Motor neuron (in vitro differentiated cells): Measurements from ENCODE around the gene STAC3. TPM values are rescaled to one million over a fixed set of nuclear protein-coding genes. Genes with fewer than 3 reads are reported as not detected.

Source experiments
- ATAC-seq, 8 experiments: fragments of 200-7000 bp; cut with Tn5 transposase; replicated peaks in 6 of 8; 2 replicates each; pipeline ENCODE4 v1.8.0; 2021; ENCODE audit warnings: mild to moderate bottlenecking in 8 of 8, moderate library complexity in 8 of 8
- H3K27ac ChIP-seq, 2 donors: fragments of 250-450 bp; sonication (Bioruptor Pico); 2 replicates each; pipeline ENCODE4 v1.9.0; 2021; ENCODE audit warnings: antibody characterized with exemption in 2 of 2, mild to moderate bottlenecking in 2 of 2, moderate library complexity in 1 of 2
- H3K4me1 ChIP-seq, 2 donors: fragments of 250-450 bp; sonication (Bioruptor Pico); replicated peaks in 1 of 2; 2 replicates each; pipeline ENCODE4 v1.6.1; 2021; ENCODE audit warnings: antibody characterized with exemption in 2 of 2, mild to moderate bottlenecking in 2 of 2, moderate library complexity in 1 of 2
- H3K4me3 ChIP-seq, 5 donors: fragments of 250-450 bp; sonication (Bioruptor Pico); 2 replicates each; pipeline ENCODE4 v1.9.0; 2021; ENCODE audit warnings: antibody characterized with exemption in 5 of 5, mild to moderate bottlenecking in 5 of 5, moderate library complexity in 4 of 5
- WGBS, 10 experiments: fragments of 450-650 bp; shearing (Covaris generic); methylation state at CpG; one replicate each; pipeline ENCODE4 v1.0.0; 2022; 5-methylcytosine and 5-hydroxymethylcytosine counted together
- in situ Hi-C, 9 experiments: fragments of 400-800 bp; cut with MboI; loops; one replicate each; pipeline ENCODE4 v1.15.0; 2021; ENCODE audit warnings: low sequenced_read_pairs in 9 of 9, low pct_unique_long_range_greater_than_20kb in 2 of 9; ENCODE audit not compliant: unreplicated experiment in 9 of 9
- total RNA-seq, 8 experiments: library from RNA; unstranded; fragments of 300-600 nt; gene quantifications; 2 replicates each; pipeline versions ENCODE4 v1.2.3 to v1.2.4, GENCODE V29; 2022

STAC3 gene
- total RNA-seq, 8 experiments from 2014 or later, result 0.87 to 4.8 (median 1.5) TPM

DNA sequence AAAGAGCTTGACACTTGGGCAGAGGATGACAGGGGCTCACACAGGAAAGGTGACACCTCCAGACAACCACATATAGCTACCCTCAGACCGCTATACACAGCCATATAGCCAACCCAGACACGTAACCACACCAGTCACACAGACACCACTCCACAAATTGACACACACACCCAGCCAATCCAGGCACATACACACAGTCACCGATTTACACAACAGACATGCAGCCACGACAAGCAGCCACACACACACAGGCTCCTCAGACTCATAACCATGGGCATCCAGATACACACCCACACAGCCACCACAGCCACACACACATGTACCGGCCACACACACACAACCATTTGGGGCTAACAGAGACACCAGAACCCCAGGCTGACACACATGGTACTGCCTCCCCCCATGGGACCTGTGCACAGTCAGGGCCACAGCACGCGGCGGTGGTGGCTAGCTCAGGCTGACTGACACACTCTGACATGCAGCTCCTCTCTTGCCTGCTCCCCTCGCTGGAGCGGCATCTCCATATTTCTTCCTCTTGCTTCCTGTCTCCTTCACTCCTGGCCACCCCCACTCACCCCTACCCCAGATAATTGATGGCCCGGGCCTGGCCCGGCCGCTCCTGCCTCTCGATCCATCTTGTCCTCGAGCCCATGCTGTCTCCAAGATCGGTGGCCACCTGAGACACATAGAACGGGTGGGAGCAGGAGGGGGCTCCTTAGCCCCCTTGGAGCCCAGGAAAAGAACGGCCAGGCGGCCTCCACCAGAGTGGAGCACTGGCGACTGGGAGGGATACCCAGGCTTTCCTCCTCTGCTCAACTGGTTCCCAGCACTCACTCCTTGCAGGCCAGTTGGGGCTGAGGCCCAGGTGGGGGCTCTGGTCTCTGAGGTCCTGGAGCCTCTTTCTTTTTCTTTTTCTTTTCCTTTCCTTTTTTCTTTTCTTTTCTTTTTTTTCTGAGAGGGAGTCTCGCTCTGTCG lies 27.5 kb downstream of the STAC3 start:
- in situ Hi-C loops, result no loop called here
- Histone ChIP-seq H3K4me1 (peaks cover 92 to 99% of the 10 kb centered on the region in 2 donors), H3K4me3 (no peak overlapping the region), H3K27ac (peak overlapping the region; percentile 56 to 79)
- peak in 5 of 8 experiments; percentile 65 to 71 (median 68) for ATAC-seq
- 0 to 100% (median 65%) methylated on average over 1 to 9 of the region's 22 CpGs; no CpG with 5 or more reads in 2 of the 10 experiments for WGBS, 10 experiments

DNA sequence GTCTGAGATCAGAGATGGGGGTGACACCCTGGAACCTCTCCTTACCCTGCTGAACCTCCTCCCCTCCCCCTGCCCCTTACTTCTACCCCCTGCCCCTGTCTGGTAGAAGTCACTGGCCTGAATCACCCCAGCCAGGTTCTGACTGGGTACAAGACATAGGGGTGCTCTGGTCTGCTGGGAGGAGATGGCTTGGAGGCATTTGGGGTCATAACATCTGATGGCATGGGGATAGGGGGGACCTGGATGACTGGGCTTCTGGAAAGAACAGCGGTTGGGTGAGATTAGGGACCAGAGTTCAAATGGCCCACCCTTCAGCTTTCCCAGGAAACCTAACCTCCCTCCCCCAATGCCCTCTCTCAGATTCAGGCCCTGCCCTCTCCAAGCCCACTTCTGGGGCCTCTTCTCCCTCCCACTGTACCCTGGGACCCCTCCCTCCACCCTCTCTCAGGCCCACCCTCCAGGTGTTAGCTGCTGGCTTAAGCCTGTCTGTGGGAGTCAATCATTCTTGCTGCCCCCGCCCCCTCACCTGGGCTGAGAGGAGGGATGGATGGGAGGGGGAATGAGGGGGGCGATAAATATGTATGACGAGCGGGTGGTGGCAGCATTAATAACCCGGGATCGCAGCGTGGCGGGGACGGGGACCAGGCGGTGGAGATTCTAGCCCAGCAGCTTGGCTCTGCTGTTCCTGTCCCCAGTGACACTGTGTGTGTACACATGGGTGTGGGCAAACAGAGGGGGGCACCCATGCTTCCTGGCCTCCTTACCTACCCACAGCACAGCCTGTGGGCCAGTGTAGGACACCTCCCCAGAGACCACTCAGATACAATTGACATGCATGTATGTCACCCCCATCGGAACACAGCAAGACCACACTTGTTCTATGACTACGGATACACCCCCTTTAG lies 28.4 kb downstream of the STAC3 start:
- peak overlapping the region in 1 of 5 donors; percentile 85 for H3K4me3 ChIP-seq
- no CpG with 5 or more reads among the region's 13 CpGs for WGBS, 10 experiments
- in situ Hi-C loops, result no loop called here
- peak overlapping the region; percentile 79 for H3K27ac ChIP-seq
- ATAC-seq, result peak in 5 of 8 experiments; percentile 8 to 38 (median 19)
- peaks cover 88 to 98% of the 10 kb centered on the region in 2 donors for H3K4me1 ChIP-seq

DNA sequence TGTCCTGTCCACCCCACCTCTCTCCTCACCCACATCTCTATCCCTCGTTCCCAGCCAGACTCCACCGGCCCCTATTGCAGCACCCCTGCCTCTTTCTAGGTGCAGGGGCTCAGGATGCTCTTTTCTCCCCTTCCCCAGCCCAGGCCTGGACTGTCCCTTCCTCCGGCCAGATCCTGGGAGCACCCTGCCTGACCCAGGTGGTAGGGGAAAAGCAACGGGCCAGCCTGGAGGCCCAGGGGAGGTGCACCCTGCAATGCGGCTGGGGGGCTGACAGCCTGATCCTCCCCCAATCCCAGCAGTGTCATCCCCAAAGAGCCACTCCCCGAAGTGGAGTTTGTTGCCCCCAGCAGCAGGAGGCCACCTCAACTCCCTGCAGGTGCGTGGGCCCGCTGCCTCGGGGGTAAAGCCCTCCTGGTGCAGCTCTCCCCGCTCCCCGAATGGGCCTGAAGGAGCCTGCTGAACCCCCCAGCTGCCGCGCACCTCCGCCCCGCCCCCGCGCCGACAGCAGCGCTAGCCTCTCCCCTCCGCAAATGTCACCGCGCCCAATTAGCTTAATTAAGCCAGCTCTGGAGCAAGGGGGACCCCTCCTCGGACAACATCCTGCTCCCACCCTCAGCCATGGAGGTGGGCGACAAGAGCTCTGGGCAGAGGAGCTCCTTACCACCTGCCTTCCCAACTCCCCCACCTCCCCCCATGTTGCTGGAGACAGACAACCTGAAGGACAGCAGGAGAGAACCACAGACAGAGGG lies 29.6 kb downstream of the STAC3 start:
- in situ Hi-C loops, result no loop called here
- WGBS, 10 experiments, result 20% methylated on average over 1 of the region's 24 CpGs; no CpG with 5 or more reads in 9 of the 10 experiments
- Histone ChIP-seq H3K4me3 (peak overlapping the region in 2 of 5 donors; percentile 1 to 85), H3K4me1 (peaks cover 86 to 90% of the 10 kb centered on the region in 2 donors), H3K27ac (peak overlapping the region; percentile 79)
- no peak for ATAC-seq

DNA sequence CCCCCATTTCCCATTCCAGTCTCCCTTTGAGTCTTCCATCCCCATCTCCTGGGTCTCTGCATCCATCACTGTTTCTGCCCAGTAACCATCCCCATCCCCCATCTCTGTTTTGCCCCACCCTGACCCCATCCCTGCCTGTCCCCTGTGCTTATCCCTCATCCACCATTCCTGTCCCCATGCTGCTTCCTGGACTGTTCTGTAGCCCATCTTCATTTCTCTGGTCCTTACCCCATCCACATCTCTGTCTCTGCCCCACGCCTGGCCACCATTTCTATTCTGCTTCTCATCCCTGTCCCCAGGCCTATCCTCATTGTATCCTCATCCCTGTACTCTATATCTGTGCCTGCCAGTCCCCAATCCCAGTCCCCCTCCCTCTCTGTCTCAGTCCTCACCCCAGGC lies 30.2 kb downstream of the STAC3 start:
- 60% methylated on average over 1 of the region's 1 CpG; no CpG with 5 or more reads in 9 of the 10 experiments for WGBS, 10 experiments
- in situ Hi-C loops, result no loop called here
- Histone ChIP-seq H3K4me3 (peak overlapping the region; percentile 47 to 85 (median 65)), H3K27ac (peak overlapping the region; percentile 79), H3K4me1 (peaks cover 85 to 88% of the 10 kb centered on the region in 2 donors)
- ATAC-seq, result peak in 1 of 8 experiments; percentile 3

DNA sequence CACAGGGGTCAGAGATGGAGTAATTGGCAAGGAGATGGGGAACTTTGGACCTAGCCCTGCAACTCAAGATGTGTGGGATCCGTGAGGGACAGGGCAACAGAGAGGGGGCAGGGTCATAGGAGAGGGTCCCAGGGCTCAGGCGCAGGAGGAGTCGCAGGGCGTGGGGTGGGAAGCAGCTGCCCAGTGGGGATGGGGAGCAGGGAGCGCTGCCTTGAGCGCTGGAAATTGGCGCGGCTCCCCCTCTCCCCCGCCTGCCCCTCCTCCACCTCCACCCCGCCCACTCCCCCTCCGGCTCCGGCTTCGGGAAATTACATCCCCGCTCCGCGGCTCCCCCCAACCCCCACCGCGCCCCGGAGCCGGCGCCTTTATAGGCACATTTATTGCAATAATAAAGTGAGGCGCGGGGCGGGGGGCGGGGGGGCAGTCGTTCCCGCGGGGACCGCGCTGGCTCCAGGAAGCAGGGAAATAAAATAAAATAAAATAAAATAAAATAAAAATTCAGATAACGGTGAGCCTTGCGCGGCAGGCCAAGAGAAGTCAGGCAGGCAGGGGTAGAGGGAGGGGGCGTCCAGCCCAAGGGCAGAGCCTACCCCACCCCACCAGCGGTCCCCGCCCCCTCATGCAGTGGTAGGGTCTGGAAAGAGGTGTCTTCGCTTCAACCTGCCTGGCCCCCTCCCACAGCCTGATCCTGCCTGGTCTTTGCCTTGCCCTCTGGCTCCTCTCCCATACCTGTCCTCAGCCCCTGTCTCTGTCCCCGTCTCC lies 30.8 kb downstream of the STAC3 start:
- Histone ChIP-seq H3K4me1 (peaks cover 85 to 88% of the 10 kb centered on the region in 2 donors), H3K27ac (peak overlapping the region; percentile 79), H3K4me3 (peak overlapping the region; percentile 47 to 85 (median 65))
- WGBS, 10 experiments, result no CpG with 5 or more reads among the region's 38 CpGs
- in situ Hi-C loops, result no loop called here
- ATAC-seq, result peak in 5 of 8 experiments; percentile 0 to 12 (median 5)

DNA sequence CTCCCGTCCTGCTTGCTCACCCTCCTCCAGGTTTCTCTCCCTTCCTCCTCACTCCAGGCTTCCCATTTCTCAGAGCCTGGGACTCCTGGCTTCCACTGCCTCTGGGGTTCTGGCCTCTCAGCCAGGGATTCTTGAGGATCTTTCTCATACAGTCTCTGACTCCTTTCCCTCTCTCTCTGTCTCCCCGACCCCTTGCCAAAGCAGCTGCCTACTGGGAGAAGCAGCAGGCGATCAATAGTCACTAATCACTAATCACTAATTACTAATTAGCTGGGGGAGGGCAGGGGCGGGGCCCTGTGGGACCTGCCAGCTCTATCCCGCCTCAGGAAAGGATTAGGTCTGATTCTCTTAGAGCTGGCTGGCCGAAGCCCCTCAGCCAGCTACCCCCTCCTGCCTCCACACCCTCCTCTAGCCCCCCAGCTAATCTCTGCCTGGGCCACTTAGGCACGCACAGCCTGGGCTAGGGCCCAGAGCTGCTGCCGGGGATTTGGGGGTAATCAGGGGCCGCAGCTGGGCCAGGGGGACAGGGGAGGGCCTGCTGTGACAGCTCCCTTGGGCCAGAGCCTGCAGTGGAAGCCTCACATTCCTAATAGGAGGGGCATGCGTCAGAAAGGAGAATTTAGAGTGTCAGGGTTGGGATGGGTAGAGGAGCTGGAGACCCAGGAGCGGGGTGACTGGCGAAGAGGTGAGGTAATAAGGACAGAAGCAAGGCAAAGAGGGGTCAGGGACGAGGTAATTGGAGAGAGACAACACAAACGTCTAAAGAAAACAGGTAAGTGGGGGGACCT lies 31.6 kb downstream of the STAC3 start:
- in situ Hi-C loops, result no loop called here
- Histone ChIP-seq H3K27ac (peak overlapping the region; percentile 79), H3K4me3 (peak overlapping the region; percentile 47 to 85 (median 65)), H3K4me1 (peaks cover 85 to 88% of the 10 kb centered on the region in 2 donors)
- peak in 4 of 8 experiments; percentile 1 to 7 (median 2) for ATAC-seq
- 11 to 70% (median 40%) methylated on average over 1 to 3 of the region's 14 CpGs; no CpG with 5 or more reads in 3 of the 10 experiments for WGBS, 10 experiments

DNA sequence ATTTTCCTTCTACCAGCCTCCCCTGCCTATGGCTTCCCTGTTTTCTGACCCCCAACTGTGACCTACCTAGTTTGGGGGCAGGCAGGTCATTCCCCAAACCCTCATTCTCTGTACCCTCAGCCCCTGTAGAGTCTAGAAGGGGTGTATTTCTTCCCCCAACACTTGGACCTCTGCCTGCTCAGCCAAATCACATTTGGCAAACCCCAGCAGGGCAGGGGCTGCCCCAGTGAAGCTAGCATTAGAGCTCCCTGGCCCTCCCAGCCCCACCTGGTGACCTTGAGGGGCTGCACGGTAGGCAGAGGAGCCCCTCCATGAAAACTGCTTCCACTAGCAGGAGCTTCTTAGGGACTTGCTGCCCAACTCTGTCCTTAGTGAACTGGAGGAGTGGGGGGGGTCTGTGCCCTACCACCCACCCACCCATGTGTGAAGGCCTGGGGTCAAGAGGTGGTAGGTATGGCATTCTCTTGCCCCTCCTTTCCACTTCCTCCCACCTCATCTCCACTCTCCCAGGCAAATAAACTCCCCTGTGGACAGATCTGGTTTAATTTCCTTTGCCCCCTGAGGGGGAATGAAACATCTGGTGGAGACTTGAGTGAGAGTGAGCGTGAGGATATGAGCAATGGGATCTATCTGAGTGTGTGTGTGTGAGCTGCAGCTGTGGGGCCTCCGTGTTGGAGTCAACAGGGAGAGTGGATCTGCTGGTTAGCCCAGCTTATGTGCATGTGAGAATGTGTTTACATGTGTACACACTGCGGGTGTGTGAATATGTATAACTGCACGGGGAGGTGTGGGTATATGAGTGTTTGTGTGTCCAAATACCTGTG lies 32.7 kb downstream of the STAC3 start:
- in situ Hi-C loops, result no loop called here
- peaks cover 85 to 87% of the 10 kb centered on the region in 2 donors for H3K4me1 ChIP-seq
- WGBS, 10 experiments, result 0 to 80% (median 40%) methylated on average over 1 to 3 of the region's 5 CpGs; no CpG with 5 or more reads in 1 of the 10 experiments
- peak overlapping the region; percentile 67 to 79 for H3K27ac ChIP-seq
- peak overlapping the region; percentile 47 to 85 (median 65) for H3K4me3 ChIP-seq
- ATAC-seq, result peak in 2 of 8 experiments; percentile 2 to 46

DNA sequence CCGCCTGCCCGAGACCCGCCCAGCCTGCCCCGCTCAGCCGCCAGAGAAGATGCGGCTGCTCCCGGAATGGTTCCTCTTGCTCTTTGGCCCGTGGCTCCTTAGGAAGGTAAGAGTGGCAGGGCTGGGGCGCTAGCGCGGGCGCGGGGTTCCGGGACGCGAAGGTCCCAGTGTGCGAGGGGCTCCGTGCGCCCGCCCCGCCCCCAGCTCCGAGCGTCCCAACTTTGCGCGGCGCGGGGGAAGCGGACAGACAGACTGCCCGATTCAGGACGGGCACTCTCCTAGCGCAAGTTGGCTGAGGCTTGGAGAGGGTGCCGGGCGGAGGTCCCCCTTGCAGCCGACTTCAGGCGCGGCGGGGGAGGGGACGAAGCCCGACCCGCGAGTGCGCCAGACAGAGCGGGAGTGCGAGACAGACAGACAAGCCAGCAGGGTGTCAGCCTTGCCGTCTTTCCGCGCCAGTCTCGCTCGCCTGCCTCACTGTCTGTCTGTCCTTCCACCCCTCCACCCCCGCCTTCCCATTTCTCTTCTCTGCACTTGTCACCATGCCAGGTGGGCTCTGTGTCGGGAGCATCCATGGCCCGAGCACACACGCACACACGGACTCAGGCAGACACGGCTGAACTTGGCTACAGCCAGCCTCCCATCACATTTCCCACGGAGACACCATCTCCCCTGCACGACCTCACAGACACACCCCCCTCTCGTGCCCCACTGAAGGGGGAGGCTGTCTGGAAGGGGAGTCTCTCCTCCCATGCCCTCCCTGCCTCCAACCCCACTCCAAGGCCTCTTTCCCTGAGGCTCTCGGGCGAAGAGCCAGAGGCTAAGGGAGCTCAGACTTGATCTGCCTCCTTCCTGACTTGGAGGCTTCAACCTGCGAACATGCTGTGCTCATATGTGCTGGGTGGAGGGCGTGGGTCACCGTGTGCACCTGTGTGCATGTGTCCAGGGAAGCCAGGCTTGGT lies 33.8 kb downstream of the STAC3 start:
- in situ Hi-C loops, result no loop called here
- ATAC-seq, result peak in 4 of 8 experiments; percentile 1 to 3 (median 1)
- 0 to 100% (median 40%) methylated on average over 1 to 13 of the region's 63 CpGs; no CpG with 5 or more reads in 5 of the 10 experiments for WGBS, 10 experiments
- Histone ChIP-seq H3K4me1 (peaks cover 74 to 77% of the 10 kb centered on the region in 2 donors), H3K27ac (peak overlapping the region in 1 of 2 donors; percentile 52), H3K4me3 (peak overlapping the region; percentile 47 to 85 (median 65))

DNA sequence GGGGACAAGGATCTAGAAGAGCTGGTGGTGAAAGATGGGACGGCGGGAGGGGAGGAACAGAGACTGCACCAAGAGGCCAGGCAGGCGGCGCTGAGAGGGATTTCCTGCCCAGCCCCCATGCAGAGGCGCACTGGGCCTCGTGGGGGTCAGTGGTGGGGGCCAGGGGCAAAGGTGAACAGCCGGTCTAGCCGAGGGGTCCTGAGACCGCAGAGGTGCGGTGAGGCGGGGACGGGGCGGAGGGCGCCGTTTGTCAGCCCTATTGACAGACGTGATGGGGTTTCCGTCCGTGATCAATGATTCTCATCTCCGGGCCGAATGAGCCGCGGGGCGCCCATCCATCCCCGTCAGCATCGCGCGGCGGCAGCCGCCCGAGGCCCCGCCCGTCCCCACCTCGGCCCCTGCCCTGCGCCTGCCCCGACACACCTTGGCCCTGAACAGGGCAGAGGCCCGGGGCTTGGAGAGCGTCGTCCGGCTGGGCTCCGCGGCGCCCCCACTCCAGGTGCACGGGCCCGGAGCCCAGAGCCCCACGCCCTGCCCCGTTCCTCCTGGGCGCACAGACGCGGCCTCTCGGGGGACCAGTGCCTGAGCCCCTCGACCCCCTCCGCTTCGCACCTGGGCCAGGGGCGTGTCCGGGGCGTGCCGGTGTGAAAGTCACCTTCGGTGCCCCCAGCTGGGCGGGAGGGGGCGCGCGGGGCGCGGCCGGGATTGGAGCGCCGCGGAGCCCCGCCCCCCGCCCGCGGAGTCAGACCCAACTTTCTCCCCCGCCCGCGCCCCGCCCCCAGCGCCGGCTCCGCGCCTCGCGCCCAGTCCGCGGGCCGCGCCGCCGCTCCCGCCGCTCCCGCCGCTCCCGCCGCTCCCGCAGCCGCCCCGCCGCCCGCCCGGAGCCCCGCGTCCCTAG lies 34.7 kb downstream of the STAC3 start, which contains the start of gene NXPH4:
Gene NXPH4, plus strand, starts transcription at position 781 of the 898 bp plus-strand sequence. CDS start 176 bp downstream, outside the sequence.
- peak; percentile 7 to 55 (median 25) for ATAC-seq
- peaks cover 65 to 67% of the 10 kb centered on the region in 2 donors for H3K4me1 ChIP-seq
- no CpG with 5 or more reads among the region's 102 CpGs for WGBS, 10 experiments
- peak within 1 kb of the TSS; percentile 31 to 75 for H3K27ac ChIP-seq
- H3K4me3 ChIP-seq, result peak within 1 kb of the TSS; percentile 47 to 85 (median 65)
- in situ Hi-C loops, result no loop called here
